C4-2B (cell line): ENCODE data around the gene SIPA1.

Experiments
- H3K27ac ChIP-seq: fragments of 450-650 bp; 2 replicates; pipeline ENCODE4 v1.5.1; 2017
- CTCF ChIP-seq: fragments of 450-650 bp; conservative IDR thresholded peaks from 2 replicates; pipeline ENCODE4 v1.5.1; 2017; ENCODE audit warnings: mild to moderate bottlenecking
- ZFX ChIP-seq: fragments of 450-650 bp; IDR thresholded peaks from 2 replicates; pipeline ENCODE4 v1.6.1; 2017

The SIPA1 gene

DNA sequence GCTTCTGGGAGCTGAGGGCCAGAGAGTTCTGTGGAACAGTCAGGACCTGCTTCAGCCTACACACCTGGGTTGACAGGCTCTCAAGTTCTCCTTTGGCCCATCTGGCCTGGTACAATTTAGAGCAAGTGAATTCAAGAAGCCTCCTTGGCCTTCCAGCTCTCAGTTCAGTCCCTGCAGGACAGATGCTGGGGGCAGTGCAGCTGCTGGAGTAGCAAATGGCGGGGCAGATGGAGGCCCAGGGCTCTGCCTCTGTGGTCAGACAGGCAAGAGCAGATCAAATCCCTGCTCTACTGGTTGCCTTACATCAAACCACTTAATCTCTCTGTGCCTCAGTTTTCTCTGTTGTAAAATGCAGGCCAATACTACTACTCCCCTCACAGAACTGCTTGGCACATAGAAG, 33.6 kb upstream of the SIPA1 start:
- H3K27ac ChIP-seq = no peak overlapping the region
- TF ChIP-seq ZFX (no peak), CTCF (no peak)

GRCh38 chr11:65606876-65607613, 30.9 kb upstream of the SIPA1 start:
- TF ChIP-seq CTCF = no peak
- TF ChIP-seq ZFX = no peak
- H3K27ac ChIP-seq = no peak overlapping the region

DNA sequence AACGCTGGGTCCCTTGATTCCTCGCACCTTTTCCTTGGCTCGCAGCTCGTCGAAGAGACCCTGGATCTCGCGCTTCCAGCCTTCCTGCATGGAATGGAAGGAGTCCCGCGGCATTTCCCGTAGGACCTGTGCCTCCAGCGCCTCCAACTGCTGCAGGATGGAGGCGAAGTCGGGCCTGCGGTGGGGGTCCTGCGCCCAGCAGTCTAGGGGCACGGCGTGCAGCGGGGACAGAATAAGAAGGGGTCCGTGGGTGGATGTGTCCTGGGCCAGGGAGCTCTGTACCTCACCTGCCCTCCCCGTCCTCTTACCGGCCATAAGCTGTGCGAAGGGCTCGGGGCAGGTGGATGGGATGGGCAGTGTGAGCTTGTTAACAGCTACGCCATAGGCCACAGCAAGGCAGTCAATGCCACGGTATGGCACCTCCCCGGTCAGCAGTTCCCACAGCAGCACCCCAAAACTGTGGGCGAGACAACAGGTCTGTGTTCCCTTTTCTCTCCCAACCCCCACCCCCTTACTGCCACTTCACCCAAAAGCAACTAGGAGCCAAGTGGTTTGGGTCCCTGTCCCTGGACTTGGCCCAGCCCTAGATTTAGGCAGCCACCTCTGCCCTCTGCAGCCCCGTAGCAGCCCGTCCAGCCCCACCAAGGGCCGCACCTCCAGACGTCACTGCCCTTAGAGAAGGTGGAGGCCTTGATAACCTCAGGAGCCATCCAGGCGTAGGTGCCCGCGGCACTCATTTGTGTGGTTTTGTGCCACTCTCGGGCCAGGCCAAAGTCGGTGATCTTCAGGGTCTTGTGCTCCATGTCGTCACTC, 30.1 kb upstream of the SIPA1 start:
- no peak overlapping the region for H3K27ac ChIP-seq
- TF ChIP-seq CTCF (no peak), ZFX (no peak)

- no peak for TF ChIP-seq CTCF
Measured at GRCh38 chr11:65609229-65609628, 28.7 kb upstream of the SIPA1 start.

GRCh38 chr11:65609665-65610064, 28.2 kb upstream of the SIPA1 start:
- TF ChIP-seq CTCF = no peak
- no peak for TF ChIP-seq ZFX
- H3K27ac ChIP-seq = no peak overlapping the region

More at GRCh38 chr11:65609229-65609628, 28.7 kb upstream of the SIPA1 start:
- no peak overlapping the region for H3K27ac ChIP-seq

DNA sequence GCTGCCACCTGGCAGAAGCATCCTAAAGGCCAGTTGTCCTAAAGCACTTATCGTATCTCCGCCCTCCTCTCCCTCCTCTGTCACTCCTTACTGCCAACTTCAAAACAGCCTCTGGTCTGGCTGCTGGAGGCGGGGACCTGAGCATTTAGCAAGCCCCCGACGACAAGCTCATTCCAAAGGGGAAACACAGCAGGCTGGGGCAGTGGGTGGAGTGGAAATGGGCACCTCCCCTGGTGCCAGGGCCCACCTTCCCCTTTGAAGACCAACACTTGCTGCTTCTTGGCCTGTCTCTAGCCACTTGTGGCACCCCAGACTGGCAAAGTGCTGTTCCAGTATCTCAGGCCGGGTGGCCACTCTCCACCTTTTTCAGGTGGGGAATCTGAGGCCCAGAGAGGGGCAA, 27.5 kb upstream of the SIPA1 start:
- TF ChIP-seq ZFX = no peak
- no peak overlapping the region for H3K27ac ChIP-seq

DNA sequence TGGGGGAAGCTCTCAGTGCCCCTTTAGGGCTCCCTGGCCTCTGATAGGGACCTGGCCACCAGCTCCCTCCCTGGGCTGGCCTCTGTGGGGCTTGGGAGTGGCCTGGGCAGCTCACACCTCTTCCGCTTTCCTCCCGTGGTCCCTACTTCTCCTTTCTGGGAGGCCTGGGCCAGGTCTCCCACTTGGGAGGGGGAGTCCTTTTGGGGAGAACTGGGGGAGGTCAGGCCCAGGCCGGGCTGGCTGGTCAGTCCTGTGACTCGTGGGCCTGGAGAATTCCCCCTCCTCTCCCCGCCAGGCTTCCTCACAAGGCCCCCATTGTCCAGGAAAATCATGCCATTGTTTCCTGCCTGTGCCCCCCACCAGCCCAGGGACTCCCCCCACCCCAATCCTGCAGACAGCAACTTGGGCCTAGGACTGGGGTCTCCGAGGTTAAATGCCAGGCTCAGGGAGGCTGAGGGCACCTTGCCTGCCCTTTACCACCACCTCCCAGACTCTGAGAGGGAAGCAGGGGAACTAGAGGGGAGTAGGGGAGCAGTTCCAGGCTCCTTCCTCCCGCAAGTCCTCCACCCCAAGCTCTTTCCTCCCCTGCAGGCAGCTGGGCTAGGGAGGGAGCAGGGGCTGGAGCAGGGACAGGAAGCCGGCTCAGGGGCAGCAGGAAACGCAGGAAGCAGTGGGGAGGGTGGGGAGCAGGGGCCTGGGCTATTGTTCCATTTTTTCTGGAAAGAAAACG, 26.7 kb upstream of the SIPA1 start:
- H3K27ac ChIP-seq = no peak overlapping the region
- TF ChIP-seq CTCF = no peak
- no peak for TF ChIP-seq ZFX
